ENCODE data around the gene CCNI. TPM values are rescaled to one million over a fixed set of nuclear protein-coding genes. Genes with fewer than 3 reads are reported as not detected.
"Not testable (repeated sequence)": the region's sequence is repeated elsewhere in the genome, so short reads cannot be mapped to it uniquely, and the experiment has no call there.

Gene CCNI
- 449 TPM for polyA plus RNA-seq (ENCODE audit: insufficient read length)
- long read RNA-seq, donor 1, transcript CCNI-209 (2 exons, 390 nt), result minor isoform, 15 of 262 reads
- long read RNA-seq, donor 1, transcript CCNI-201 (7 exons, 2,772 nt), result major isoform, 107 of 262 reads
- long read RNA-seq, donor 1, partial matches to known transcripts, result 140 of 262 reads
- long read RNA-seq, donor 1, other reads (novel, unspliced or antisense), result 0 of 262 reads
- long read RNA-seq, donor 2, transcript CCNI-201 (7 exons, 2,772 nt), result major isoform, 117 of 143 reads
- long read RNA-seq, donor 2, partial matches to known transcripts, result 24 of 143 reads
- long read RNA-seq, donor 2, other reads (novel, unspliced or antisense), result 0 of 143 reads
- long read RNA-seq, donor 3, transcript CCNI-209 (2 exons, 390 nt), result minor isoform, 5 of 121 reads
- long read RNA-seq, donor 3, transcript CCNI-201 (7 exons, 2,772 nt), result major isoform, 89 of 121 reads
- long read RNA-seq, donor 3, partial matches to known transcripts, result 27 of 121 reads
- long read RNA-seq, donor 3, other reads (novel, unspliced or antisense), result 0 of 121 reads
- long read RNA-seq, donor 4, partial matches to known transcripts, result 0 of 3 reads
- long read RNA-seq, donor 4, other reads (novel, unspliced or antisense), result 0 of 3 reads
- long read RNA-seq, donor 5, transcript CCNI-201 (7 exons, 2,772 nt), result major isoform, 76 of 93 reads
- long read RNA-seq, donor 5, partial matches to known transcripts, result 11 of 93 reads
- long read RNA-seq, donor 5, other reads (novel, unspliced or antisense), result 5 of 93 reads
- long read RNA-seq, donor 6, transcript CCNI-201 (7 exons, 2,772 nt), result major isoform, 88 of 138 reads
- long read RNA-seq, donor 6, transcript CCNI-209 (2 exons, 390 nt), result minor isoform, 10 of 138 reads
- long read RNA-seq, donor 6, partial matches to known transcripts, result 34 of 138 reads
- long read RNA-seq, donor 6, other reads (novel, unspliced or antisense), result 6 of 138 reads
- long read RNA-seq, donor 7, transcript CCNI-201 (7 exons, 2,772 nt), result major isoform, 128 of 156 reads
- long read RNA-seq, donor 7, partial matches to known transcripts, result 24 of 156 reads
- long read RNA-seq, donor 7, other reads (novel, unspliced or antisense), result 0 of 156 reads
- long read RNA-seq, donor 8, transcript CCNI-201 (7 exons, 2,772 nt), result major isoform, 54 of 65 reads
- long read RNA-seq, donor 8, partial matches to known transcripts, result 7 of 65 reads
- long read RNA-seq, donor 8, other reads (novel, unspliced or antisense), result 0 of 65 reads

GRCh38 chr4:77075869-77076799 lies at the start of gene CCNI:
Gene CCNI (minus strand): TSS chr4:77075989. CDS start chr4:77066362, 9,627 bp downstream.
- peak; percentile 98 for DNase-seq

GRCh38 chr4:77124576-77124975 lies 48.8 kb upstream of the CCNI start:
- no peak for DNase-seq

- no peak for DNase-seq
Observed at GRCh38 chr4:77123411-77123810, 47.6 kb upstream of the CCNI start.

GRCh38 chr4:77122656-77123055 lies 46.9 kb upstream of the CCNI start:
- DNase-seq, result no peak

- no peak for DNase-seq
Observed at GRCh38 chr4:77121736-77122240, 46.0 kb upstream of the CCNI start.

GRCh38 chr4:77120886-77121508 lies 45.2 kb upstream of the CCNI start:
- DNase-seq, result no peak

- no peak for DNase-seq
Observed at GRCh38 chr4:77117721-77118120, 41.9 kb upstream of the CCNI start.

GRCh38 chr4:77113069-77113468 lies 37.3 kb upstream of the CCNI start:
- DNase-seq, result no peak

GRCh38 chr4:77110730-77111129 lies 34.9 kb upstream of the CCNI start:
- DNase-seq, result no peak

- no peak for DNase-seq
Observed at GRCh38 chr4:77104791-77105540, 29.2 kb upstream of the CCNI start.

- DNase-seq, result no peak
Observed at GRCh38 chr4:77104388-77104787, 28.6 kb upstream of the CCNI start.

GRCh38 chr4:77100234-77100633 lies 24.4 kb upstream of the CCNI start:
- no peak for DNase-seq

- DNase-seq, result no peak
Observed at GRCh38 chr4:77097611-77098010, 21.8 kb upstream of the CCNI start.

GRCh38 chr4:77095101-77095821 lies 19.5 kb upstream of the CCNI start:
- peak; percentile 57 for DNase-seq

- no peak for DNase-seq
Observed at GRCh38 chr4:77094496-77094895, 18.7 kb upstream of the CCNI start.

GRCh38 chr4:77093401-77093800 lies 17.6 kb upstream of the CCNI start:
- DNase-seq, result no peak

GRCh38 chr4:77092975-77093374 lies 17.2 kb upstream of the CCNI start:
- no peak for DNase-seq

GRCh38 chr4:77089866-77090265 lies 14.1 kb upstream of the CCNI start:
- DNase-seq, result no peak

GRCh38 chr4:77087027-77087426 lies 11.2 kb upstream of the CCNI start:
- not testable (repeated sequence) for DNase-seq

Data from left kidney (tissue), 8 donors.